GM18858 (cell line): ENCODE measurements around the gene CRYL1.

Source experiments
- ATAC-seq: cut with Tn5 transposase; IDR thresholded peaks from one replicate; pipeline ENCODE4 v1.9.1; 2021; ENCODE audit not compliant: unreplicated experiment

The CRYL1 gene

DNA sequence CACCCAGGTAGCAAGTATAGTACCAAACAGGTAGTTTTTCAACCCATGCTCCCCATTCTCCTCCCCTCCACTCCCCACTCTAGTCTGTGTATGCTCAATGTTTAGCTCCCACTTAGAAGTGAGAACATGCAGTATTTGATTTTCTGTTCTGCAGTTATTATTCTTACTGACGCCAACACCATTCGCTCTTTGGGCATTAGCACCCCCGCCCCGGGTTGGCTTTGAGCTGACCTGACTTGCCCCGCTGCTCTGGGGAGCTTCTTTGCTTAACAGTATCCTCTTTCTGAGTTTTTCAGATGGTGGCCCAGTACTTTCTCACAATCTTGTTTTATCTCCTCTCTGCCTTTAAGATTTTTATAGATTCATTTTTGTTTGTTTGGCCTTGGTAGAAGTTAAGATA is 138.7 kb downstream of the CRYL1 start:
- no peak for ATAC-seq

DNA sequence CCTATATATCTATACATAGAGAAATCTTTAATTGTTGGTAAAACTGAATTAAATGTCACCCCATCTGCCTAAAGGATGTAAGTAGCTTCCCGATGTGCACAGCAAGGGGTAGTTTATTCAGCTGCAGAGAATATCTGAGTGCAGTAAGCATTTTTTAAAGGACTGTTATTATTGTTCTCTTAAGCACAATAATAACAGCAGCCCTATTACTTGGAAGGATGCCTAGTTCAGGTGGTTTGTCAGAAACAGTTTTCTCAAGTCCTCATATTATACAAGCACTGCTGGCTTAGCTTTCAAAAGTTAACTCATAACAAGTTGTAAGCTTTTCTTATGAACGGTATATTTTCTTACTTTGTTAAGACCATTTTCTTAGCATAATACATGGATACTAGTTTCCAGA is 142.6 kb downstream of the CRYL1 start:
- no peak for ATAC-seq

DNA sequence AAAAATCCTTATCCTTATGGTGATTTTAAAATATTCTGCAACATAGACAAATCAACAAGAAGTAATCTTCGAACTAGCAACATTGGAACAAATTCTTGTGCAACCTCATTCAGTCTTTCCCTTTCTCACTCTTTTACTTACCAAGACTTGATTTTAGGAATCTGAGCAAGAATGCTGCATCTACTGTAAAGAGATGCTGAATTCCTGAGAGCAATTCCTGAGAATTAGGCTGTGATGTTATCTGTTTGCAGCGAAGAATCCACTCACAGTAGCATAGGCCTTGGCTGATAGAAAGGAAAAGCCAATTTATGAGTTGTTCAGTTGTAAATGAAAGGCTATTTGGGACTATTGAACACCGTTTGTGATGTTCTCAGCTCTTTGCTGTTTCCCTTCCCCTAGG is 144.3 kb downstream of the CRYL1 start:
- no peak for ATAC-seq

DNA sequence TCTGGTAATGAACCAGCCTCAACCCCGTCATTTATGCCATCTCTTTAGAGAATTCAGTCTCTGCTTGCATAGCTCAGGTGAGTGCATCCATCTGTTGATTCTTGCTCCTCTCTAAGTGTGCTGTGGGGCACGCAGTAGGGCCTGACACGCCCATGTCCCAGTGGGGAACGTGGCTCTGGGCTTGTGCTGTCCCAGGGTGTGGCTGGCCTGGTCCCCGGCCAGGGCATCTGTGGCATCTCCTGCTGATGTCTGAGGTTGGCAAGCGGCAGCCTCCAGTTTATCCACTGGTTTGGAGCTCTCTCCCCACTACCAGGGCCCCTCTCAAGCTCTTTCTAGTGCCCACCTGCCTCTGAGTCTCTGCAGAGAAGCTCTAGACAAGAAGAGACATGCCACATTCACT is 146.9 kb downstream of the CRYL1 start:
- no peak for ATAC-seq

DNA sequence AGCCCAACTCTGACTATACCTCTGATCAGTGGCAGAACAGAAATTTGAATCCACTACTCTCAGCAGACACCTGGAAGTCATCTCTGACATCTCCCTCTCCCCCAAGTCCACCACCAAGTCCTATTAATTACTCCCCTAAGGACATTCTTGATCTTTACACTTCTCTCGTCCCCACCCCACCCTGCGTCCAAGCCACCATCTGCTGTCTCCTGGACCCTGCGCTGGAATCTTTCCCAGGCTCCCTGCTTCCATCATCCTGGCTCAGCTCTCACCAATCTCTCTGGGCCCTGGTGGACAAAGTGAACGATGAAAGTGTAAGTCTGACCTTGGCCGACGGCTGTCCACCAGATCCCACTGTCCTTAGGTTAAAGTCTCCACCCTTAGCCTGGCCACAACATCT is 147.9 kb downstream of the CRYL1 start:
- no peak for ATAC-seq

DNA sequence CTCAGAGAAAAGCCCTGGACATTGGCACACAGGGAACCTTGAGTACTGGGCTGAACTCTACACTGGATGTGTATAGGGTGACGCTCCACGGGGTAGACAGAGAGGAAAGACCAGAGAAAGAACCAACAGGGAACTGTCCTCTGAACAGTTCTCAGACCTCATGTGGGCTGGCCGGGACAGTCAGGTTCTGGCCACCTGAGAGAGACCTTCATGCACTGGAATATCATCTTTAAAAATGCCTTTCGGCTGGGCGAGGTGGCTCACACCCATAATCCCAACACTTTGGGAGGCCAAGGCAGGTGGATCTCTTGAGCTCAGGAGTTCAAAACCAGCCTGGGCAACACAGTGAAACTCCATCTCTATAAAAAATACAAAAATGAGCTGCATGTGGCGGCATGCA is 149.8 kb downstream of the CRYL1 start:
- no peak for ATAC-seq

DNA sequence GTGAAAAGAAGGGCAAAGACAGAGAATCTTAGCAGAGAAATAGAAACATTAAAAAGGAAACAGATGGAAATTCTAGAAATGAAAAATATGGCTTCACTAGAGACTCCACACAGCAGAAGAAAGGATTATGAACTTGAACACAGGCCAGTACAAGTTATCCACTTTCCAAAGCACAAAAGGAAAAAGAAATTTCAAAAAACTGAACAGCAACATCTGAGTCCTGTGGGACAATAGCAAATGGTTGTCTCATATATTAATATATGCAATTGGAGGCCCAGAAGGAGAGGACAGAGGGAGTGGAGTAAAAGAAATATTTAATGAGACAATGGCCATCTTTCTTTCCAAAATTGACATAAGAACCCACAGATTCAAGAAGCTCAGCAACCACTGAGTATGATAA is 151.8 kb downstream of the CRYL1 start:
- ATAC-seq, result no peak

DNA sequence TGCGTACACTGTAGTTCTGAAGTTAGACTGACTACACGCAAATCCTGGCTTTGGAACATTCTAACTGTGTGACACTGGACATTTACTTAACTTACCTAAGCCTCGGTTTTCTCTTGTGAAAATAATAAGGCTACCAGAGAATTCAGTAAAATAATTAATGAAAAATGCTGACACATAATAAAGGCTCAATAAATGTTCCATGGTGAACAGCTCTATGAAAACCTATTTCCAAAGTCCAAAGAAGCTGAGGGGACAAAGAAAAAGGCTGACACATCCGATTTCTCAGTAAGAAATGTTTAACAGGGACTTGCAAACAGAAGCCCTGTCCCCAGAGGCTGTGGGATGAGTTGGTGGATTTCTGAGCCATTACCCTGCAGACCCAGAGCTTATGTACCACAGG is 153.8 kb downstream of the CRYL1 start:
- ATAC-seq, result no peak

DNA sequence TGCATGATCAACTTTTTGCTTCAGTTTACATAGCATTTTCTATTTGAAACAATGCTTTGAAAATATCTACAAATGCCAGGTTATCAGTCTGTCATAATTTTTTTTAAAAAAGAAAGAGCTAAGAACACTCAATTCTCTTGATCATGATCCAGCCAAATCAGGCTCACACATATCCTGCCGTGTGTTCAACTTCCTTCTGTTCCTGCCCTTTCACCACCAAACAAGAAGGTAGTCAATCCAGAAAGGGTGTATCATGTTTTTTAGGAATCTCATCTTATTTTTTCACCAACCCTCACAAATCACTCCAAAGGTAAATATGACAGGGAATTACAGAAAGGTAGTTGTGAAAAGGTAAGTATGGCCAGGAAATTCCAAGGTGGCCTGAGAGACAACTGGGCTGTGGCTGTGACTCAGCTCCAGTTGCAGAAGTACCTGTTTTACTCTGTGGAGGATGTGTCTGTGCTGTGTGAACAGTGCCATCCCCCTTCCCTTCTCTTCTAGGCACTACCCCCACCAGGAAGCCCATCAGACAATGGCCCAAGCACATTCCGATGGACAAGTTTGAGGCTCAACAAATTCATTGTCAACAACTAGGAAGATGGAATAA is 154.7 kb downstream of the CRYL1 start:
- no peak for ATAC-seq

DNA sequence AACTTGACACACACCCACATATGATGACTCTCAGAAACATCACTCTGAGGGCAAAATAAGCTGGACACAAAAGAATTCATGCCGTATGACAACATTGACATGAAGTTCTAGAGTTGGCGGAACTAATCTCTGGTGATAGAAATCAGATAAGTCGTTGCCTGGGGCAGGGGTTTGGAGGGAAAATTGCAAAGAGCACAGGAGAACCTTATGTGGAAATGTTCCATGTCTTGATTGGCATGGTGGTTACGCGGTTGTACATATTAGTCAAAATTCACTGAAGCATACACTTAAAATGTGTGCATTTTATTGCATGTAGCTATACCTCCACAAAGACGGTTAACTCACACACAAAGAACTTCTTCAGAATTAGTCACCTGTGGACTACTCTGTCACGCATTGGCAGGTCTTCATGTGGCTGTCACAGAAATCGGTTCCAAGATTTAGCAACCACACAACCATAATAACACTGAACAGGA is 155.7 kb downstream of the CRYL1 start:
- peak; percentile 74 for ATAC-seq

DNA sequence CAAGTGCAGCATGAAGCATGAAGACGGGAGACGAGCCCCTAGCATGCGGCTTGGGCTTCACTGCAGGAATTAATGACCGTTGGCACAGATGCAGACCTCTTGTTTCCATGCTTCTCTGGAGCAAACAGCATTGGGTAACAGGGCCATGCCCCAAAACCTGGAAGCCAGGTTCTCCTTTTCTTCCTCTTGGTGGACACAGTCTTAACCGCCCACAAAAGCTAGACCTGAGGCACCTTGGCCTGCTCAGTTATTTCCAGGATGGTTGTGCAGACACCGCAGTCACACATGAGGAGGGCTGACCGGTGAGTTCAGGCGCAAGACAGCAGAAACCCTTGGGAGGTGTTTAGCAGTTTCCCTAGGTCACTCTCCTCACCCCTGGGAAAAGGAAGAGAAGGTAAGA is 159.6 kb downstream of the CRYL1 start:
- no peak for ATAC-seq

DNA sequence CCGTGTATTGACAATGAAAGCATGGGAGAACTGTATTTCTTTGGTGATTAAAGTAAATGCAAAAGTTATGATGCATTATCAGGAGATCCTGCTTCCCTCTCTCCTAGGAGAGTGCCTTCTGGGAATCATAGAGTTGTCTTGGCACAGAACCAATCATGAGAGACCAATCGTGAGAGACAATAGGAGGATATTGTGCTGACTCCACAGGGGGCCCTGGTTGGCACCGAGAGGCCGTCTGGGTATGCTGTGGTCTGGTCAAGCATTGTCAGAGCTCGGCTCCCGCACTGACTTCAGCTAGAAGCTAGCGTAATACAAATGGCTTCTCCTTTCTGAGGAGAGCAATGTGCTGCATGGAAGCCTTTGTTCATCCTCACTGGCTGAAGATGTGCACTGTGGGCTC is 162.1 kb downstream of the CRYL1 start:
- ATAC-seq, result no peak

DNA sequence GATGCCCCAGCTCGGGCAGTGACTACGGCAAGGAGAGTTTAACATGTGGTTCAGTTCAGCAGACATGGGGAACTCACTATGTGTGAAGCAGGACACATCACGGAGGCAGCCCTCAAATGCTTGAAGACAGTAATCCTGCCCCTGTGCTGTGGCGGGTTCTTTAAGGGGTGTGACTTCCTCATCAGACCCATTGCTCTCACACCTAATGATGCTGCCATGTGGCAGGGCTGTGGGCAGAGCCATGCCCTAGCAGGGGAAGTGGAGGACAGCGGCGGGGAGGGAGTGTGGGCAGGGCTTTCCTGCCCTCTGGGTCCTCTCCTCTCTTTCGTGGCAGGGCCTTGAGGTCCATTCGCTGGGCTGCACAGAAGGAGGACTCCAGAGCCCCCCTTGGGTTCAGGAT is 162.5 kb downstream of the CRYL1 start:
- no peak for ATAC-seq

DNA sequence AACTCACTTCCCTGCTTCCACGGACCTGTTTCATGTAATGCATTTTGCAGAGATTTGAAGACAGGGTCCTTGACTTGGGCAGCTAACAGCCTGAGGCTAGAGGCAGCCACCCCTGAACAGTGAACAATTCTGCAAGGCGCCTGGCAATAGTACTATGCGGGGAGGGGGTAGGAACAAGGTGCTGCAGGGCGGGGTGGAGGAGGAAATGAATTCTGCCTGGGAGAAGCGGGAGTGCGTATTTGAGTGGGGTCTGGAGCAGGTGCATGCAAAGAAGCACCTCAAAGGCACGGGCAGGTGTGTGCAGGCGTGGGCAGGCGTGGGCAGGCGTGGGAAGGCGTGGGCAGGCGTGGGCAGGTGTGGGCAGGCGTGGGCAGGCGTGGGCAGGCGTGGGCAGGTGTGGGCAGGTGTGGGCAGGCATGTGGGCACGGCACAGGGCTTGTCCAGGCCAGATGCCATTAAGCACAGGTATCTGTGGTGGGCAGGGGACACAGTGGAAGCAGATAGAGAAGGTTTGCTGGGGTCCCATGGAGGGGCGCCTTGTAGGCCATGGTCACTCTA is 163.1 kb downstream of the CRYL1 start:
- no peak for ATAC-seq

DNA sequence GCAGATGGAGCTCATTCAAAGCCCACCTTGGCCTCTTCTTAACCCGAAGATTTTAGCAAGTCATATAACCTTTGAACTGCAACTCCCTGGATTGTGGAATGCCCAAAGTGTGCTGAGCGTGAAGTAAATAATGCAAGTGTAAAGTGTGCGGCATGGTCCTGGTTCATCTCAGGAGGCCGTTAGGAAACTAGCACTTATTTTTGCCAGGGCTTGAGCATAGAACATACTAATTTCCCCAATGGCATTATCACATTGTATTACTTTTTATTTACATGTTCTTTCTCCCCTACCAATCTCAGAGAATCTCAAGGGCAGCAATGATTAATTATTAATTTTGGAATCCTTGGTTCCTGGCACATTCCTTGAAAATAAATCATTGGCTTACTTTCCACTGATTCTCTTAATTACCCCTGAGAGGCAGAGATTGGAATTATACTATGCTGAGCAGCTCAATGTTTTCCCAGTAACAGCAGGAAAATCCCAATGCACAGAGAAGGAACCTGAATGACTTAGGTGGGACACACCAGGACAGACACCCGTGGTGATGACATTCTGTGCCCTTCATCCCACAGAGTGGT is 164.7 kb downstream of the CRYL1 start:
- ATAC-seq, result no peak

DNA sequence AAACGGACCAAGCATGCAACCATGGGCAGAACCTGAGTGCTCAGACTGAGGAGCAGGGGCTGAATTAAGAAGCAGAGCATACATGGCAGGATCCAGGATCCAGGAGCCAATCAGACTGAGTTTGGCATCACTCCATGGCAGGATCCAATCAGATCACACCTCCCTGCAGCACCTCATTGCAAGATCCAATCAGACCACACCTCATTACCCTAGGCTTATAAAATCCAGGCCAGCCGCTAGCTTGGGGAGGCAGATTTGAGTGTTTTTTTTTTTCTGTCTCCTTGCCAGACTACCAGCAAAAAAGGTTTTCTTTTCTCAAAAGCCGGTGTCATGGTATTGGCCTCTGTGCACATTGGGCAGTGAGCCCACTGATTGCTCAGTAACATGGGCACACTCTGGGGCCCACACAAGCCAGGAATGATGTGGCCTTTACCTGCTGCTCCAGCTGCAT is 165.6 kb downstream of the CRYL1 start:
- no peak for ATAC-seq

DNA sequence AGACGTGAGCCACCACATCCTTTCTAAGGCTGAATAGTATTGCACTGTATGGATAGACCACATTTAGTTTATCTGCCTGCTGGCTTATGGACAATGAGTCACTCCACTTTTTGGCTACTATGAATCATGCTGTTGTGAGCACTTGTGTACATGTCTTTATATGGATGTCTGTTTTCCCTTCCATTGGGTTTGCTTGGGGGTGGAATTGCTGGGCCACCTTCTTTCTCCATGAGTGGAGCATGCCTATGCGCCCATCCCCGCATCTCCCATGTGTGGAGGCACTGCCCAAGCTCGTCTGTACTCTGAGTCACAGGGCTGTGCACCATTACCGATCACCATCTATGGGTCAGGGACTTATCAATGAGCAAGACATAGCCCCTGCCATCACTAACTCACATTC is 166.3 kb downstream of the CRYL1 start:
- no peak for ATAC-seq

DNA sequence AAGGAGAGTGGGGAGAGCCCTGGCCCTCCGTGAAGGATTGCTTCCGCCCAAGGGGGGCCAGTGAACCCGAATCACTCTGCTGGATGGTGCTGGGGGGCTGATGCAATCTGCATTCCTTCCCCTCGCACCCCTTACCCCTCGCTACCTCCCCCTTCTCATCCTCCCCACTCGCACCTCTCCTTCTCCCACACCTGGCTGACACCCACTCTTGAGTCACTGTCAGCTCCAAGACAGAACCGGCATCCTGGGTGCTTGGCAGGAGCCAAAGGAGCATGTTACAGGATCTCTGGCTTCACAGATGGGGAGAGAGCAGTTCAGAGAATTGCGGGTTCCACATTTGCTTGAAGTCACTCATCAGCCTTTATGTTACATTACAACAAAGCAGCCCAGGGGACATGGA is 167.6 kb downstream of the CRYL1 start:
- ATAC-seq, result no peak

DNA sequence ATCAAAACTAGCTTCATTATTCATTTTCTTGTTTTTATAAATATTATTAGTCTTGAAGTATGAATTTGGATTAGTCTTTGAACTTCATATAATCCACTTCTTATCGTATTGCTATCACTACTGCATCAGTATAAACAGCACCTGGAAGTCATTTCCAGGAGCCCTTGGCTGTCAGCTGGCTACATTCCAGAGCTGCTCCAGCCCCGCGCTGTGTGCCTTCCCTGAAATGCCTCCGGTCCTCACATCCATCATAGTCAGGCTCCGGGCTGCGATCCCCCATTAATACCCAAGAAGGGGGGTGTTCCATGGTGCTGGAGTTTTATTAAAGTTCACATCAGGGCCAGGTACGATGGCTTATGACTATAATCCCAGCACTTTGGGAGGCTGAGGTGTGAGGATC is 169.2 kb downstream of the CRYL1 start:
- ATAC-seq, result no peak

DNA sequence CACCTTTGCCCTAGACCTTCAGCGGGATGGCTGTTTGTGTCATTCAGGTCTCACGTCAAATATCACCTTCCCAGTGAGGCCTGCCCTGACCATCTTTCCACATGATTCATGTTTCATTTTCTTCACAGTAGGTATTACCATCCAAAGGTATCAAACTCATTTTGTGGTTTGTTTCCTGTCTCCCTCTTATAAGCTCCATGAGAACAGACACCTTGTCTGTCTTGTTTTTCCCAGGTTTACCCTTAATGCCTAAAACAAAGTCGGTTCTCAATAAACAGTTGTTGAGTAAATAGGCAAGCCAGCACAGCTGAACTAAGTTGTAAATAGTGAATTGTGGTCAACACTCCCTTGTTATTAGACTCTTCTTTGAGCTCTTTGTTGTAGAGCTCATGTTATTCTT is 170.9 kb downstream of the CRYL1 start:
- ATAC-seq, result no peak

DNA sequence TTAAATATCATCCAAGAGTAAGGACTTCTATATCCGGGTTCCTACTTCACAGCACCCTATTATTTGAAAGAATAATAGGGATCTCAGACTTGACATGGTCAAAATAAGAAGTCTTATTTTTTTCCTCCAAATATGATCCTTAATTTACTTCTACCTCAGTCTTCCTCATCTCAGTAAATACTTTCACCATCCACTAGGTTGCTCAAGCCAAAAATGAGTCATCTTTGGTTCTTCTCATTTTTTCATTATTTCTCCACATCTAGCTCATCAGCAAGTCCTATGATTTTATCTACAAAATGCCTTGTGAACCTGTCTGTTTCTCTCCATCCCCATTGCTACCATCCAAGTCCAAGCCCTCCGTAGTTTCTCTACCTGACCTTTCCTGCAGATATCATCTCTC is 171.7 kb downstream of the CRYL1 start:
- ATAC-seq, result no peak
